AG04450 (cell line): Measurements from ENCODE around the gene SPDYE17. TPM values are rescaled to one million over a fixed set of nuclear protein-coding genes. Genes with fewer than 3 reads are reported as not detected.
"Not testable (repeated sequence)": the region's sequence is repeated elsewhere in the genome, so short reads cannot be mapped to it uniquely, and the experiment has no call there.

Experiments
- CTCF ChIA-PET: fragments of 300-600, 350-600 bp; formaldehyde crosslinking; extraction: SDS; loops from one replicate; lab custom pipeline; 2022; ENCODE audit warnings: antibody characterized with exemption, inconsistent platforms; lab: Charles Lee
- POLR2A ChIA-PET: fragments of 350-600 bp; formaldehyde crosslinking; extraction: SDS; loops from one replicate; lab custom pipeline; 2021; ENCODE audit warnings: antibody characterized with exemption, inconsistent platforms; lab: Yijun Ruan, JAX
- DNase-seq: peaks from one replicate; pipeline ENCODE4 v3.0.0-alpha.2; 2011; ENCODE audit warnings: low read depth, low spot score
- H3K27ac ChIP-seq: one replicate; pipeline ENCODE4 v1.5.1; 2012; ENCODE audit warnings: low read depth, low read length, control low read depth
- H3K27me3 ChIP-seq: one replicate; pipeline ENCODE4 v1.6.0; 2012; ENCODE audit warnings: low read length; ENCODE audit not compliant: control insufficient read depth, insufficient read depth
- H3K4me3 ChIP-seq: 2 replicates; pipeline ENCODE4 v1.5.1; 2011; ENCODE audit warnings: mild to moderate bottlenecking, low read depth, low read length, control low read depth
- H3K9me3 ChIP-seq: 2 replicates; pipeline ENCODE4 v1.5.1; 2012; ENCODE audit warnings: low read length; ENCODE audit not compliant: control insufficient read depth, insufficient read depth
- polyA plus RNA-seq: library from polyadenylated mRNA; depleted of rRNA; stranded (reverse); fragments of >200 nt; gene quantifications from 2 replicates; pipeline ENCODE4 v1.2.3, GENCODE V29; 2011
- TF ChIP-seq, protein P1 (sequence below): IDR thresholded peaks from 2 replicates; pipeline ENCODE4 v1.5.1; 2011; ENCODE audit warnings: low read depth, low read length, control low read depth, inconsistent platforms

Gene SPDYE17
- polyA plus RNA-seq, 1 experiment = not detected

DNA sequence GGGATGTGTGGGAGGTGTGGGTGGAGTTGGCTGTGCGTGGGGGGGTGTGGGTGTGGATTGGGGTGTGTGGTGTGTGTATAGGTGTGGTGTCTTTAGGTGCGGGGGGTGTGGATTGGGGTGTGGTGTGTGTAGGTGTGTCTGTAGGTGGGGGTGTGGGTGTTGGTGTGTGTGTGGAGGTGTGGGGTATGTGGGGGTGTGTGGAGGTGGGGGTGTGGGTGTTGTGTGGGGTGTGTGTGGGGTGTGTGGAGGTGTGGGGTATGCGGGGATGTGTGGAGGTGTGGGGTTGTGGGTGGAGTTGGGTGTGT lies 33.9 kb downstream of the SPDYE17 start:
- Histone ChIP-seq H3K27ac (no peak overlapping the region), H3K4me3 (no peak overlapping the region), H3K9me3 (no peaks in the 10 kb centered on the region; the same call in 1 of the 2 replicates), H3K27me3 (no peaks in the 10 kb centered on the region)
- ChIA-PET CTCF (no interaction called here), POLR2A (no interaction called here)
- TF ChIP-seq, protein P1, sequence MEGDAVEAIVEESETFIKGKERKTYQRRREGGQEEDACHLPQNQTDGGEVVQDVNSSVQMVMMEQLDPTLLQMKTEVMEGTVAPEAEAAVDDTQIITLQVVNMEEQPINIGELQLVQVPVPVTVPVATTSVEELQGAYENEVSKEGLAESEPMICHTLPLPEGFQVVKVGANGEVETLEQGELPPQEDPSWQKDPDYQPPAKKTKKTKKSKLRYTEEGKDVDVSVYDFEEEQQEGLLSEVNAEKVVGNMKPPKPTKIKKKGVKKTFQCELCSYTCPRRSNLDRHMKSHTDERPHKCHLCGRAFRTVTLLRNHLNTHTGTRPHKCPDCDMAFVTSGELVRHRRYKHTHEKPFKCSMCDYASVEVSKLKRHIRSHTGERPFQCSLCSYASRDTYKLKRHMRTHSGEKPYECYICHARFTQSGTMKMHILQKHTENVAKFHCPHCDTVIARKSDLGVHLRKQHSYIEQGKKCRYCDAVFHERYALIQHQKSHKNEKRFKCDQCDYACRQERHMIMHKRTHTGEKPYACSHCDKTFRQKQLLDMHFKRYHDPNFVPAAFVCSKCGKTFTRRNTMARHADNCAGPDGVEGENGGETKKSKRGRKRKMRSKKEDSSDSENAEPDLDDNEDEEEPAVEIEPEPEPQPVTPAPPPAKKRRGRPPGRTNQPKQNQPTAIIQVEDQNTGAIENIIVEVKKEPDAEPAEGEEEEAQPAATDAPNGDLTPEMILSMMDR = no peak
- no peak for DNase-seq

- CTCF ChIA-PET = no interaction called here
- POLR2A ChIA-PET = no interaction called here
Measured at GRCh38 chr7:76997381-76998284, 34.5 kb downstream of the SPDYE17 start.

GRCh38 chr7:76996932-76997331 lies 35.2 kb downstream of the SPDYE17 start:
- H3K9me3 ChIP-seq, POLR2A ChIA-PET, CTCF ChIA-PET, H3K27me3 ChIP-seq, DNase-seq, H3K27ac ChIP-seq, H3K4me3 ChIP-seq: not testable (repeated sequence)

More at GRCh38 chr7:76997381-76998284, 34.5 kb downstream of the SPDYE17 start:
- Histone ChIP-seq H3K4me3 (no peak overlapping the region), H3K9me3 (no peaks in the 10 kb centered on the region; the same call in 1 of the 2 replicates), H3K27me3 (no peaks in the 10 kb centered on the region), H3K27ac (no peak overlapping the region)
- TF ChIP-seq, protein P1 = no peak
- no peak for DNase-seq

GRCh38 chr7:76994286-76994685 lies 37.9 kb downstream of the SPDYE17 start:
- H3K4me3 ChIP-seq, CTCF ChIA-PET, H3K9me3 ChIP-seq, H3K27me3 ChIP-seq, POLR2A ChIA-PET, H3K27ac ChIP-seq, DNase-seq: not testable (repeated sequence)

DNA sequence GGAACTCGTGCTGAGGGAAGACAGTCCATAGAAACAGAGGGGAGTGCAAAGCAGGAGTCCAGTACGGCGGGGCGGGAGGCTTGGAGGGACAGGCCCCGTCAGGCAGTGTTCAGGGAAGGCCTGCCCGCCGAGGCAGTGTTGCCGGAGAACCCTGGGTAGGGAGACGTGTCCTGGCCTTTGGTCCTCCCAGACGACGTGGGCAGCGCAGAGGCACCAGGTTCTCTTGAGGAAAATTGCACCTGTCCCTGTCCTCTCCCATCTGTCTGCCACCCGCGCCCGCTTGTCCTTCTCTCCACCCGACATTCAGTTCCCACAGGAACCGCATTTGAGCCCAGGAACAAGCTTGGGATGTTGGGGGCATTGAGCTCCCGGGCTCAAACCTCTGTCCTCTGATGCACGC lies 38.3 kb downstream of the SPDYE17 start:
- DNase-seq, CTCF ChIA-PET, H3K9me3 ChIP-seq, H3K27ac ChIP-seq, POLR2A ChIA-PET, H3K4me3 ChIP-seq, H3K27me3 ChIP-seq: not testable (repeated sequence)

DNA sequence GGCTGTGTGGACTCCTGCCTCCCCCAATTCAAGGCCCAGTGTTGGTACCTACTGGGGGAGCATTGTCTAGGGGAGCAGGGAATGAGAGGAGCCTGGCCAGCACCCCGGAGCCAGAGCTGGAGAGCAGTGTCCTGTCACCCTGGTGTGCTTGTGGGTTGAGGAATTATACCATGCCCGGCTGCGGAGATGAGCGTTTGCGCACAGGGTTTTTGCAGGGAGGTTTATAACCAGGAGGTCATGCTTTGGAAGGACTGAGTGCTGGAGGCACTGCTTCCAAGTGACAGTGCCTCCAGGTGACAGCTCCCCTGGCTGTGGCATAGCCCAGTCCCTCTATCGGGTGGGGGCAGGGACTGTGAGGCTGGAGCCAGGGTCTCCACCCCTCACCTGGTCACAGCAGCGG lies 39.3 kb downstream of the SPDYE17 start:
- H3K4me3 ChIP-seq, H3K27me3 ChIP-seq, CTCF ChIA-PET, DNase-seq, POLR2A ChIA-PET, H3K9me3 ChIP-seq, H3K27ac ChIP-seq: not testable (repeated sequence)

DNA sequence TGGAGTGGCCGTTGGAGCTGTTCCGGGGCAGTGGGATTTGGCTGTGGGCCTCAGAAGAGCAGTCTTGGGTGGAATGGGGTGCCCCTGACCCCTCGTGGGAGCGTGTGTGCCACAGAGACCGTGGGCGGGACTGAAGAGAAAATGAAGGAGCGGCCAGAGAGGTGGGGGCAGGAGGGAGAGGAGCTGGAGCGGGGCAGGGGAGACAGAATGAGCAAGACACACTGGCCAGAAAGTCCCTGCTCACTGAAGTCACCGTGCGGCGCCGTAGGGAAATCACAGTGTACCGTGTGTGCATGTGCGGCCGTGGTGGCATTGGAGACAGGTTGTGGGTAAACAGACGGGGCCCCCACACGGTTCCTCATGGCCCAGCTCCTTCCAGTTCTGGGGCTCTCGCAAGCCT lies 40.0 kb downstream of the SPDYE17 start:
- H3K27ac ChIP-seq, POLR2A ChIA-PET, H3K27me3 ChIP-seq, H3K9me3 ChIP-seq, H3K4me3 ChIP-seq, DNase-seq, CTCF ChIA-PET: not testable (repeated sequence)

DNA sequence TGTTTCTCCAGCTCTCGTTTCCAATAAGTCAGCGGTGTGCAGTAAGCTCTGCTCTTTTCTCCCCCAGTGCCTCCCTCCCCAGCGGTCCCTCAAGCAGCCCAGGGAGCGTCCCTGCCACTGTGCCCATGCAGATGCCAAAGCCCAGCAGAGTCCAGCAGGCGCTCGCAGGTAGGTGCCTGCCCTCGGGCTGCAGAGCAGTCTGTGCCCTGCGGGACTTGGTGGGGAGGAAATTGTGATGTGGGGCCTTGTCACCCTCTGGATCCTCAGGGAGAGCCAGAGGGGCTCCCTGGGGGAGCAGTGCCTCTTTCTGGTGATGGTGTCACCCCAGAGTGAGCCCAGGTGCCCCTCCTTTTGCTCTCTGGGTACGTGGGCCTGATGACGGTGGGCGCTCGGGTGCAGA lies 42.0 kb downstream of the SPDYE17 start:
- H3K27ac ChIP-seq, POLR2A ChIA-PET, CTCF ChIA-PET, H3K4me3 ChIP-seq, H3K27me3 ChIP-seq, DNase-seq, H3K9me3 ChIP-seq: not testable (repeated sequence)

DNA sequence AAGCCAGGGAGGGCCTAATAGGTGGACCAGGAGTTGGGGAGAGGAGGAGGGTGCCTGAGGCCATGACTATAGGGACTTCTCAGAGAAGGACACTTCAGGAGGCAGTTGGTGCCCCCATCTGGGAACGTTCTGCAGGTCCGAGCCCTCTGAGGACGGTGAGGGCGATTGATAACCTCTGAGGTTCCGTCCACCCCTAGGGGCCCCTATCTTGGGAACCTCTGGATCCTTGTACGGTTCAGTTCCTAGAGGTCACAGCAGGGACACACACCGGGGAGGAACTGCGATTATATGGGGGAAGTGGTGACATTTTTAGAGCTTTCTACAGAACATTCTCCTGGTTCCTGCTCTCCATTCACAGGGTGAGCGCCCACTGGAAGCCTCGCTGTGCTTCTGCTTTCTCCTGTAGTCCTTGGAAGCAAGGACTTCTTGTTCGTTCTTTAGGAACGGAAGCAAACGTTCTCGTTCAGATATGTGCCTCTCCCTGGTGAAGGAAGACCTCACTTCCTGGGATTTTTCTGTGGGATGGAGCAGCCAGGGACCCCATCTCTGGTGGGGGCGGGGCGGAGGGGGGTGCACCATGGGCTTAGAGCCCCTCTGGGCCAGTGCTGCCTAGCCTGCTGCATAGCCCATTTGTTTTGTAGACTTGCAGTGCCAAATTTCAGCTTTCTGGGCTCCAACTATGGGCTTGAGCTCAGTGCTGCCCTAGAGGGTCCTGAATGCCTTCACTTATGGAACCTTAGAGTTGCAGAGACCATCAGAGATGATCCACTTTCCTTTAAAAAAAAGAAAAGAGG lies 46.0 kb downstream of the SPDYE17 start:
- DNase-seq, H3K9me3 ChIP-seq, H3K27me3 ChIP-seq, H3K27ac ChIP-seq, H3K4me3 ChIP-seq, CTCF ChIA-PET, POLR2A ChIA-PET: not testable (repeated sequence)

- H3K27ac ChIP-seq, H3K27me3 ChIP-seq, POLR2A ChIA-PET, DNase-seq, CTCF ChIA-PET, H3K4me3 ChIP-seq, H3K9me3 ChIP-seq: not testable (repeated sequence)
Measured at GRCh38 chr7:76984784-76985136, 47.4 kb downstream of the SPDYE17 start.
